Measurements from ENCODE around the gene KLF7.
A peak's percentile ranks its signal among the peaks of the same experiment; 100 is the strongest.

Gene KLF7

DNA sequence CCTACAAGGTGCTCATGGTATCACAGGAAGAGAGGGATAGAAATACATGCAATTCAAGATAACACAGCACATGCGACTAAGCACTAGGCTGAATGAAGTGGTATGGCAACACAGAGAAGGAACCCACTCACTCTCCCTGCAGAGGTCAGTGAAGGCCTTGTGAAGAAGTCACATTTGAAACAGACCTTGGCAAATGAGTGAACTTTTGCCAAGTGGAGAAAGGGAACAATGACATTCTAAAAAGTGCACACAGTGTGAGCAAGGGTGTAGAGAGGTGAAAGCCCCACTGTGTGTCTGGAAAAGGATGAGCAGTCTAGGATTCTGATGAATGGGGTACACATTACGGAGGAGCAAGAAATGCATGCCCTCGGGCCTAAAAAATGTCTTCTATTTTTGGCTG lies 23.3 kb downstream of the KLF7 start:
- peaks cover 18% of the 10 kb centered on the region for H3K36me3 ChIP-seq (ENCODE audit: control insufficient read depth, insufficient read depth, low read length, severe bottlenecking)
- peak overlapping the region; percentile 75 for H3K9ac ChIP-seq (ENCODE audit: low read length)
- H3K4me3 ChIP-seq (ENCODE audit: low read length): peak overlapping the region; percentile 65
- DNase-seq (ENCODE audit: low read depth): no peak
- no peaks in the 10 kb centered on the region for H3K9me3 ChIP-seq (ENCODE audit: control insufficient read depth, low read length)
- peaks cover 55% of the 10 kb centered on the region for H3K4me1 ChIP-seq (ENCODE audit: control insufficient read depth, insufficient read depth, low read length)
- no peaks in the 10 kb centered on the region for H3K27me3 ChIP-seq (replicated peaks; ENCODE audit: control insufficient read depth, insufficient read depth, low read length)

DNA sequence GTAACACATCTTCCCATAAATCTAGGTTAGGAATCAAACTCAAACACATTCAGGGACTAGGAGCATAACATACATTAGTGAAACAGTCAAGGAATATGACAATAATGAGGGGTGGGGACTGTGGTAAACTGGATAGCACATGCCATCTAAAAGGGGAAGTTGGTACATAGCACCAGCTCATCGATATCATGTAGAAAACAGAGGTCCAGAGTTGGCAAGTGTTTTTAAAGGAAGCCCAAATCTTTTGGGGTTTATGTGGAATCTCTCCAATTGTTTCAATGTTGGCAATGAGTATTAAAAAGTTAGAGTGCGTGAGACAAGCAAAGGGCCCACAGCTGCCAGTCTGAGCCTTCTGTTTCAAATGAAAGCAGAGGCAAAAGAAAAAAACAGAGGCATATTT lies 24.4 kb downstream of the KLF7 start:
- Histone ChIP-seq H3K4me3 (ENCODE audit: low read length) (no peak overlapping the region), H3K9ac (ENCODE audit: low read length) (peak overlapping the region; percentile 41), H3K9me3 (ENCODE audit: control insufficient read depth, low read length) (no peaks in the 10 kb centered on the region), H3K36me3 (ENCODE audit: control insufficient read depth, insufficient read depth, low read length, severe bottlenecking) (peaks cover 24% of the 10 kb centered on the region), H3K4me1 (ENCODE audit: control insufficient read depth, insufficient read depth, low read length) (peaks cover 64% of the 10 kb centered on the region), H3K27me3 (replicated peaks; ENCODE audit: control insufficient read depth, insufficient read depth, low read length) (no peaks in the 10 kb centered on the region)
- DNase-seq (ENCODE audit: low read depth): no peak

DNA sequence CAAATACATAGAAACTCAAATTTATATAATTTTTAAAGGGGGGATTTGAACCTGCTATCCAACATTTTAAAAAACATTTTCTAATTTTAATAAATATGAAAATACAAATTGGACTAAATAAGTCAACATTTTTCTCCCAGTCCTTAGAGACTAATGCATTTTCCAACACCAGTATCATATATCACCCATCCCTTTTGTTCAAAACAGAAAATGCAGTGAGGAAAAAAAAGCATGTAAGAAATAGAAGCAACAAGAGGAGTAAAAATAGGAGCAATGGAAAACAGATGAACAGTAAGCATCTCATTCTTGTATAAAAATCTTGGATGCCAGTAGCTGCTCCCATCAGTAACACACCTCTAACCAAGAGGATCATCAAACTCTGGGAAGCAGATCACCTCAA lies 25.5 kb downstream of the KLF7 start:
- H3K36me3 ChIP-seq (ENCODE audit: control insufficient read depth, insufficient read depth, low read length, severe bottlenecking): peaks cover 17% of the 10 kb centered on the region
- no peak overlapping the region for H3K9ac ChIP-seq (ENCODE audit: low read length)
- peaks cover 75% of the 10 kb centered on the region for H3K4me1 ChIP-seq (ENCODE audit: control insufficient read depth, insufficient read depth, low read length)
- H3K4me3 ChIP-seq (ENCODE audit: low read length): no peak overlapping the region
- no peaks in the 10 kb centered on the region for H3K9me3 ChIP-seq (ENCODE audit: control insufficient read depth, low read length)
- no peaks in the 10 kb centered on the region for H3K27me3 ChIP-seq (replicated peaks; ENCODE audit: control insufficient read depth, insufficient read depth, low read length)
- no peak for DNase-seq (ENCODE audit: low read depth)

DNA sequence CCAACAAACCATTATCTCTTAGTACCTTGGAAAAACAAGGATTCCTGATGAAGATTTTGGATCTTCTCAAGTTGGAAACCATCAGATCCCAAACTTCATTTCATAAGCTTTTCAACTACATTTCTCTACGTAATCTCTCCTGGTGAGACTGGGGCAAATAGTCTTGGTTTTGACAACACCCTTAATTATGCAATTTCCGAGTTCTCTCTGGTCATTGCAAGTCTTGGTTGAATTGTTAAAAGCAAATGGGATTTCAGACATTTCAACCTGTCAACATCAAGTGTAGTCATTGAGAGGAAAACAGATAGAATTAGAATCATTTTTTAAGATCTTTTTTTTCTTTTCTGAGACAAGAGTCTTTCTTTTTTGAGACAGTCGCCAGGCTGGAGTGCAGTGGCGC lies 26.2 kb downstream of the KLF7 start:
- H3K9ac ChIP-seq (ENCODE audit: low read length): no peak overlapping the region
- no peaks in the 10 kb centered on the region for H3K9me3 ChIP-seq (ENCODE audit: control insufficient read depth, low read length)
- no peak overlapping the region for H3K4me3 ChIP-seq (ENCODE audit: low read length)
- peaks cover 78% of the 10 kb centered on the region for H3K4me1 ChIP-seq (ENCODE audit: control insufficient read depth, insufficient read depth, low read length)
- no peak for DNase-seq (ENCODE audit: low read depth)
- no peaks in the 10 kb centered on the region for H3K27me3 ChIP-seq (replicated peaks; ENCODE audit: control insufficient read depth, insufficient read depth, low read length)
- peaks cover 13% of the 10 kb centered on the region for H3K36me3 ChIP-seq (ENCODE audit: control insufficient read depth, insufficient read depth, low read length, severe bottlenecking)

DNA sequence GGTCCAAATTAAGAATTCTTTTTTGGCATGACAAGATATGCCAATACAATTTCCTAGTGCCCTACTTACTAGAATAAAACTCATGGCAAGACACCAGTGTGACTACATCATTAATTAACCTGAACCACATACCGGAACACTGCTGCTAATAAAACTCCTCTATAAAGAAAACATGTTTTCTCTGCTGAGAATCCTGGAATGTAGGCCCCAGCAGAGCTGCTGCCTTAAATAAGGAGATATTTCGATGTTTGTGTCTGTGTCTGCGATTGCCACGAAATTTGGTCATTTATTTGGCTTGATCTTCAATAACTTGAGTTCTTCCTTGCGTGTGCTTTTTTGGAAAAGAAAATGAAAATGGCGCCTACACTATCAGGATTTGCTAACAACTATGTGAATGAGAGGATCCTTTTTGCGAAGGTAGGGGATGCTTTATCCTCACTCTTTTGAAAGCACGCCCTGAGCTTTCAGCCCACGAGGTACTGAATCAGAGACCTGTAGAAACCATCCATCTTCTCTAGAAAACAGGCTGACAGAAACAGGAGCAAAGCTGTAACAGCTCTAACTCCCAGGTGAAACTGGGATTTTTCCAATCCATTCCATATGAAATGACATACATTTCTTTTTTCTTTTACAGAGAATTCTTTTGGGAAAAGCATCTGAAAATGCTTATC lies 27.0 kb downstream of the KLF7 start:
- no peak overlapping the region for H3K9ac ChIP-seq (ENCODE audit: low read length)
- H3K27me3 ChIP-seq (replicated peaks; ENCODE audit: control insufficient read depth, insufficient read depth, low read length): no peaks in the 10 kb centered on the region
- H3K4me3 ChIP-seq (ENCODE audit: low read length): no peak overlapping the region
- H3K36me3 ChIP-seq (ENCODE audit: control insufficient read depth, insufficient read depth, low read length, severe bottlenecking): peaks cover 12% of the 10 kb centered on the region
- peaks cover 78% of the 10 kb centered on the region for H3K4me1 ChIP-seq (ENCODE audit: control insufficient read depth, insufficient read depth, low read length)
- DNase-seq (ENCODE audit: low read depth): no peak
- no peaks in the 10 kb centered on the region for H3K9me3 ChIP-seq (ENCODE audit: control insufficient read depth, low read length)

DNA sequence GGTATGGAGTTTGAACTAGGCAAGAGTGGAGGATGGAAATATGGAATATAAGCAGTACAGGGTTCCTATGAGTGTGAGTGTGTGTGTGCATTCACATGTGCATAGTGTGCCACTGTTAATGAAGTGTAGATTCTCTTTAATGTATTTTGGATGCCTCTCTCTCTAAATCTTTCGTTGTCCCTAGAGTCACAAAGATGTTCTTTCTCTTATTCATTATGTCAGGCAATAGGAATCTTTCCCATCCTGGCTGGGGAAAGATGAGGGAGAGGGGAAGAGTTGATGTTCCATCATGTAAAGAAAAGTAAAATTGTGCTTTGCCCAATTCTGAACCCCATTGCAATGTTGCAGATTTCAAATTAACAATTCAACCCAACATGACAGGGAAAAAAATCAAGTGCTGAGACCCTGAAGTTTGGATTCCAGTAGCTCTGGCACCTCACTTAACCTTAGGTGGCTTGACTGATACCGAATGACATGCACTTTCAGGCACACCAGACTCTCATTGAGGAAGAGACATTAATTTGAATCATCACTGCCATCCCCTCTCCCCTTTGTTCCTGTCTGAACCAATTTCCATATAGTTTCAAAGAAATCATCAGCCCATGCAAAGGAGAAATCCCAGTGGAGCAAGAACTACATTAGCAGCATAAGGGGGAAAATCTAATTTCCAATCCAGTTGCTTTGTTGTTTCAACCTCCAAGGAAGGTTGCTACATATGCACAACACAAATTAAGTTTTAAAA lies 28.0 kb downstream of the KLF7 start:
- Histone ChIP-seq H3K9ac (ENCODE audit: low read length) (no peak overlapping the region), H3K36me3 (ENCODE audit: control insufficient read depth, insufficient read depth, low read length, severe bottlenecking) (peaks cover 12% of the 10 kb centered on the region), H3K4me1 (ENCODE audit: control insufficient read depth, insufficient read depth, low read length) (peaks cover 78% of the 10 kb centered on the region), H3K9me3 (ENCODE audit: control insufficient read depth, low read length) (no peaks in the 10 kb centered on the region), H3K4me3 (ENCODE audit: low read length) (no peak overlapping the region), H3K27me3 (replicated peaks; ENCODE audit: control insufficient read depth, insufficient read depth, low read length) (no peaks in the 10 kb centered on the region)
- DNase-seq (ENCODE audit: low read depth): no peak

DNA sequence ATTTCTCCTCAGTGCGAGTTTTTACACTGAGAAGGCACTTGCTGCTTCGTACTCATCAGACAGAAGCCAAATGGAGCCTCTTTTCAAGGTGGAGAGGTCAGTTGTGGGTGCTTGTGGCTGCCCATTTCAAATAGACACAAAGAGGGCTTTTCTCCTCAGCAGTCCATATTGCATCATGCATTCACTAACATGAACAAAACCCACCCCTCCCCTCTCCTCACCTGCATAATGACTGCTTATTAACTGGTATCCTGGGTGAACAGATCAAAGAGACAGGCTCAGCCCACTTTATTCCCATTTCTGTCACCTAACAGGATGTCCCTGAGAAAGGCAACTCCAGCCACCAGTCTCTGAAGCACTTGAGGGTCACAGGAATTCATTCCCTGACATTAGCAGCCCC lies 28.9 kb downstream of the KLF7 start:
- H3K4me1 ChIP-seq (ENCODE audit: control insufficient read depth, insufficient read depth, low read length): peaks cover 78% of the 10 kb centered on the region
- H3K9me3 ChIP-seq (ENCODE audit: control insufficient read depth, low read length): no peaks in the 10 kb centered on the region
- H3K4me3 ChIP-seq (ENCODE audit: low read length): no peak overlapping the region
- no peak for DNase-seq (ENCODE audit: low read depth)
- no peaks in the 10 kb centered on the region for H3K27me3 ChIP-seq (replicated peaks; ENCODE audit: control insufficient read depth, insufficient read depth, low read length)
- H3K36me3 ChIP-seq (ENCODE audit: control insufficient read depth, insufficient read depth, low read length, severe bottlenecking): peaks cover 12% of the 10 kb centered on the region
- H3K9ac ChIP-seq (ENCODE audit: low read length): no peak overlapping the region

DNA sequence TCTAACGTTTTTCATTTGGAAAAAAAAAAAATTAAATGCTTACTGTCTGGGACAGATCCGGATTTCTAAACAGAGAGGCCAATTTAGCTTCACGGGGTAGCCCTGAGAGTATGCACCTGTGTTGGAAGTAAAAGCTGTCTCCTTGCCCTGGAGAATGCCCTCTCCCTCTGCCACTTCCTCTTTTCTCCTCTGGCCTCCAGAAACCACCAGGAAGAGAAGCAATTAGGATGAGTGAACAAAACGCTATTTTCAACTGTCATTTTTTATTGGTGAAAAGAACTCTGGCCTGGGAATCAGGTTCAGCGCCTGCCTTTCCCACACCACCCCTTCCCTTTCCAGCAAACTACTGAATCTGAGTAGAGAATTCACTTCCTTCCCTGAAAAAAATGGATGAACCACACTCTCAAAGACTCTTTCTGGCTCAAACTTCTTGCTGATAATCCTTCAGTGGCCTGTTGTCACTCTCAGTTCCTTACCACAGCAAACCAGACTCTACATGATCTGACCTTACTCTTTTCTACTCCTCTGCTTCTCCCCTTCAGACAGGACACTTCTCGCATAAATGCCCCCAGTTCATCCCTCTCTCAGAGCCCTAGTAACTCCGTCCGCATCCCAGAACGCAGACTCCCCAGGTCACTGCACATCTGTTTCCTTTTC lies 29.8 kb downstream of the KLF7 start:
- Histone ChIP-seq H3K9ac (ENCODE audit: low read length) (peak overlapping the region; percentile 14), H3K4me1 (ENCODE audit: control insufficient read depth, insufficient read depth, low read length) (peaks cover 78% of the 10 kb centered on the region), H3K36me3 (ENCODE audit: control insufficient read depth, insufficient read depth, low read length, severe bottlenecking) (peaks cover 12% of the 10 kb centered on the region), H3K27me3 (replicated peaks; ENCODE audit: control insufficient read depth, insufficient read depth, low read length) (no peaks in the 10 kb centered on the region), H3K9me3 (ENCODE audit: control insufficient read depth, low read length) (no peaks in the 10 kb centered on the region), H3K4me3 (ENCODE audit: low read length) (no peak overlapping the region)
- DNase-seq (ENCODE audit: low read depth): no peak

DNA sequence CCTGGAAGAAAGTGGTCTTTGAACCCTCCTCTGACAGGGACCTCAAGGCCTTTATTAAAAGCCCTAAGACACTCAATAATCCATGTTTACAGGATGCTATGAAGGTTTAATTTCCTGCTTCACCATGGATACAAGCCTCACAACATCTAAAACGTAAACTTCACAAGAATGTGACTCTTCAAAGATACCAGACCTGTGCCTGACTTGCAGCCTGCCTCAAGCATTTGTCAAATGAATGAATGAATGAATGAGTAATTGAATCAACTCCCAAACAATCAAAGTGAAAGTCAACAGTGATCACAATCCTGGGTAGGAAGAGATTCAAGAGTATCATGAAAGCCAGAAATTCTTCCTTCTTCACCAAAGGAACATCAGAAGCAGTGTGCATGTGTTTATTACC lies 30.4 kb downstream of the KLF7 start:
- no peaks in the 10 kb centered on the region for H3K9me3 ChIP-seq (ENCODE audit: control insufficient read depth, low read length)
- peaks cover 79% of the 10 kb centered on the region for H3K4me1 ChIP-seq (ENCODE audit: control insufficient read depth, insufficient read depth, low read length)
- H3K9ac ChIP-seq (ENCODE audit: low read length): peak overlapping the region; percentile 7
- H3K36me3 ChIP-seq (ENCODE audit: control insufficient read depth, insufficient read depth, low read length, severe bottlenecking): peaks cover 12% of the 10 kb centered on the region
- DNase-seq (ENCODE audit: low read depth): no peak
- no peaks in the 10 kb centered on the region for H3K27me3 ChIP-seq (replicated peaks; ENCODE audit: control insufficient read depth, insufficient read depth, low read length)
- H3K4me3 ChIP-seq (ENCODE audit: low read length): no peak overlapping the region

DNA sequence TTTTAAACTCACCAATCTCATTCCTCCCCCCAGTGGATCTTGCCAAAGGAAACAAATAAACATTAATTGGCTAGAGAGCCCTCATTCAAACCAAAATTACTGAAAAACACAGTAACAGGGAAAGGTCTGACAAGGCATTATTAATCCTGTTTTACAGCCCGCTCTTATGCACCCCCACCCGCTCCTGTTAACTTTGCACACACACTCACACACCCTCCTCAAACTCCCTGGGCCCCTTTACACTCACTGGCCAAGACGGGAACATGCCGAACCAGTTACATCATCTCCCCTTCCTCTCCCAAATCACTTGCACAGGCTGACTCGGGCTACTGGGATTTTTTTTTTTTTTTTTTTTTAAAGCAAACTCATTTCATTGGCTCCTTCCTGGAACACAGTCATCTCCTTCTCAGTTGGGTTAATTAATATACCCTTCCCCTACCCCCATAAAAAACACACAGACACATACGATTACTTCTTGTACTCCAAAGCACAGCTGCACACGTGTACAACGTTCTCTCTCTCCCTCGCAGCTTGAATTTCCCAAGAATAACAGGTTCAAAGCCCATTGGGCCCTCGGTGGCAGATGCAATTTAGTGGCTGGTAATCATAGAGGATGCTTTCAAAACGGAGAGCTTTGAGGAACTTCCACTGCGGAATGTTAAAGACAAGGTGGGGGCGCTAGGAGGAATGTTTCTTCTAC lies 31.8 kb downstream of the KLF7 start:
- Histone ChIP-seq H3K9me3 (ENCODE audit: control insufficient read depth, low read length) (no peaks in the 10 kb centered on the region), H3K27me3 (replicated peaks; ENCODE audit: control insufficient read depth, insufficient read depth, low read length) (no peaks in the 10 kb centered on the region), H3K9ac (ENCODE audit: low read length) (peak overlapping the region; percentile 77), H3K4me3 (ENCODE audit: low read length) (peak overlapping the region; percentile 43), H3K4me1 (ENCODE audit: control insufficient read depth, insufficient read depth, low read length) (peaks cover 84% of the 10 kb centered on the region), H3K36me3 (ENCODE audit: control insufficient read depth, insufficient read depth, low read length, severe bottlenecking) (peaks cover 12% of the 10 kb centered on the region)
- DNase-seq (ENCODE audit: low read depth): peak; percentile 77

DNA sequence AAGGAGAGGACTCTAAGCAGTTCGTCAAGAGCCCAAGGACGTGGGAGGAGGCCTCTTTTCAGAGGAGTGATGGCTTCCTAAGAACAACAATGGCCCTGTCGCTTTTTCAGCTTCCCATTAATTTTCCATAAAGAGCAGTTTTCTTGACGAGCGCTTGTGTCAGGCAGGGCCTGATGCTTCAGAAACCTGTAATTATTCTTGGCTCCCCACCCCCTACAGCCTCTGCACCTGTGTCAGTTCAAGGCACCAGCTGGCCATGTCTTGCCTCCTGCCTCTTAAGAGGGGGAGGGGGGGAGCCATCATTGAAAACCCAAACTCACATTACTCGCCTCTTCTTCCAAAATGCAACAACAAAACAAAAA lies 32.3 kb downstream of the KLF7 start:
- Histone ChIP-seq H3K4me1 (ENCODE audit: control insufficient read depth, insufficient read depth, low read length) (peaks cover 86% of the 10 kb centered on the region), H3K9me3 (ENCODE audit: control insufficient read depth, low read length) (no peaks in the 10 kb centered on the region), H3K4me3 (ENCODE audit: low read length) (peak overlapping the region; percentile 43), H3K27me3 (replicated peaks; ENCODE audit: control insufficient read depth, insufficient read depth, low read length) (no peaks in the 10 kb centered on the region), H3K9ac (ENCODE audit: low read length) (peak overlapping the region; percentile 77), H3K36me3 (ENCODE audit: control insufficient read depth, insufficient read depth, low read length, severe bottlenecking) (peaks cover 12% of the 10 kb centered on the region)
- DNase-seq (ENCODE audit: low read depth): no peak

Measured in adipocyte (in vitro differentiated cells).